EH (cell line): ENCODE results near the gene TDRD6.
"Not testable (repeated sequence)": the region's sequence is repeated elsewhere in the genome, so short reads cannot be mapped to it uniquely, and the experiment has no call there.

Experiments used
- DNase-seq: peaks from one replicate; pipeline ENCODE4 v3.0.0-alpha.2; 2015; ENCODE audit warnings: low read depth

TDRD6 gene

GRCh38 chr6:46743425-46744158 is 55.9 kb downstream of the TDRD6 start:
- no peak for DNase-seq

- not testable (repeated sequence) for DNase-seq
Observed at GRCh38 chr6:46744159-46744725, 56.6 kb downstream of the TDRD6 start.

GRCh38 chr6:46745973-46746372 is 58.3 kb downstream of the TDRD6 start:
- no peak for DNase-seq

GRCh38 chr6:46746696-46747095 is 59.0 kb downstream of the TDRD6 start, which contains the start of gene ANKRD66:
Gene ANKRD66 (plus strand): TSS chr6:46746933. CDS start chr6:46751949, 5,016 bp downstream.
- no peak for DNase-seq

GRCh38 chr6:46748940-46749503 is 61.3 kb downstream of the TDRD6 start:
- no peak for DNase-seq

GRCh38 chr6:46749731-46750130 is 62.0 kb downstream of the TDRD6 start:
- DNase-seq = no peak

GRCh38 chr6:46751658-46752057 is 64.0 kb downstream of the TDRD6 start:
- DNase-seq = no peak
